Cardiac fibroblast (primary cell): ENCODE data around the gene SLC66A2.

Source experiments
- DNase-seq, 2 donors: peaks; one replicate each; pipeline versions ENCODE4 v3.0.0 to v3.0.0-alpha.2; 2010; ENCODE audit warnings: low read depth in 2 of 2
- H3K4me3 ChIP-seq, 2 donors: replicated peaks in 1 of 2; 1 replicate in 1 of 2; 2 replicates in 1 of 2; pipeline ENCODE4 v1.5.1; 2011; ENCODE audit warnings: low read depth in 2 of 2, low read length in 2 of 2, mild to moderate bottlenecking in 2 of 2, moderate library complexity in 1 of 2
- TF ChIP-seq, protein P1 (sequence below): IDR thresholded peaks from one replicate; pipeline ENCODE4 v1.5.1; 2011; ENCODE audit warnings: low read depth, mild to moderate bottlenecking, low read length, inconsistent platforms

Gene SLC66A2

DNA sequence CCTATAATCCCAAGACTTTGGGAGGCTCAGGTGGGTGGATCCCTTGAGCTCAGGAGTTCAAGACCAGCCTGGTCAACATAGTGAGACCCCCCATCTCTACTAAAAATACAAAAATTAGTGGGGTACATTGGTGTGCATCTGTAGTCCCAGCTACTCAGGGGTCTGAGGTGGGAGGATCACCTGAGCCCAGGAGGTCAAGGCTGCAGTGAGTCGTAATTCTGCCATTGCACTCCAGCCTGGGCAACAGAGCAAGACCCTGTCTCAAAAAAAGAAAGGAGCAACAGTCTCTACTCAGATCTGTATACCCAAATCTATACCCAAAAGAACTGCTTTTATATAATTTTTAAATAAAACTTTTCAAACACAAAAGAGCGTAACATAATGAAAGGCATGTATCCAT is 7.5 kb upstream of the SLC66A2 start:
- DNase-seq: no peak
- TF ChIP-seq, protein P1, sequence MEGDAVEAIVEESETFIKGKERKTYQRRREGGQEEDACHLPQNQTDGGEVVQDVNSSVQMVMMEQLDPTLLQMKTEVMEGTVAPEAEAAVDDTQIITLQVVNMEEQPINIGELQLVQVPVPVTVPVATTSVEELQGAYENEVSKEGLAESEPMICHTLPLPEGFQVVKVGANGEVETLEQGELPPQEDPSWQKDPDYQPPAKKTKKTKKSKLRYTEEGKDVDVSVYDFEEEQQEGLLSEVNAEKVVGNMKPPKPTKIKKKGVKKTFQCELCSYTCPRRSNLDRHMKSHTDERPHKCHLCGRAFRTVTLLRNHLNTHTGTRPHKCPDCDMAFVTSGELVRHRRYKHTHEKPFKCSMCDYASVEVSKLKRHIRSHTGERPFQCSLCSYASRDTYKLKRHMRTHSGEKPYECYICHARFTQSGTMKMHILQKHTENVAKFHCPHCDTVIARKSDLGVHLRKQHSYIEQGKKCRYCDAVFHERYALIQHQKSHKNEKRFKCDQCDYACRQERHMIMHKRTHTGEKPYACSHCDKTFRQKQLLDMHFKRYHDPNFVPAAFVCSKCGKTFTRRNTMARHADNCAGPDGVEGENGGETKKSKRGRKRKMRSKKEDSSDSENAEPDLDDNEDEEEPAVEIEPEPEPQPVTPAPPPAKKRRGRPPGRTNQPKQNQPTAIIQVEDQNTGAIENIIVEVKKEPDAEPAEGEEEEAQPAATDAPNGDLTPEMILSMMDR: no peak
- no peak overlapping the region for H3K4me3 ChIP-seq

DNA sequence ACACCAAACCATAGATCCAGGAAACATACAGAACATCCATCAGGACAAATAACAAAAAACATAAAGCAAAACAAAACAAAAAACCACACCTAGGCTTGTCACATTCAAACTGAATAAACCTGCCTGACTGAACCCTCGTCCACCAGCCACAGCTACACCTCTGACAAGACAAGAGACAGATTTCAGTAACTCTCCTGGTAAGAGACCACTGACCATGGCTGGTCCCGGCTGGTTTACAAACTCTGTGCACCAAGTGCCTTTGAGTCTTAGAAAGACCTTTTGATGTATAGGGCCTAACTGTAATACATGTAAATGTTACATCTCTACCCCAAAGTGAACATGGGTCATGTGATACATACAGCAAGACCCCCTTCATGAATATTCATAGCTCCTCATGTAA is 4.8 kb upstream of the SLC66A2 start:
- no peak overlapping the region for H3K4me3 ChIP-seq
- DNase-seq: no peak
- TF ChIP-seq, protein P1: no peak

- H3K4me3 ChIP-seq: no peak overlapping the region
- TF ChIP-seq, protein P1: no peak
- peak; percentile 23 to 29 for DNase-seq
These were observed 4.0 kb upstream of the SLC66A2 start for GRCh38 chr18:79955302-79956075.

GRCh38 chr18:79954791-79955190 is 3.3 kb upstream of the SLC66A2 start:
- H3K4me3 ChIP-seq: no peak overlapping the region
- DNase-seq: no peak
- TF ChIP-seq, protein P1: no peak

- H3K4me3 ChIP-seq: no peak overlapping the region
- no peak for DNase-seq
- TF ChIP-seq, protein P1: no peak
These were observed 2.7 kb upstream of the SLC66A2 start for GRCh38 chr18:79953971-79954651.

- no peak overlapping the region for H3K4me3 ChIP-seq
- no peak for DNase-seq
- TF ChIP-seq, protein P1: no peak
These were observed 1.6 kb upstream of the SLC66A2 start for GRCh38 chr18:79952996-79953559.
